GM23248 (cell line): ENCODE measurements around the gene OTOA. TPM values are rescaled to one million over a fixed set of nuclear protein-coding genes. Genes with fewer than 3 reads are reported as not detected.

Experiments
- polyA plus RNA-seq: library from polyadenylated mRNA; unstranded; fragments of >200 nt; fragmentation: Nextera tagmentation; extraction: Ambion mirVana; gene quantifications from 2 replicates; pipeline ENCODE4 v1.2.1, GENCODE V29; 2016
- small RNA-seq: library from RNA; depleted of rRNA; stranded (forward); fragments of <200 nt; gene quantifications from one replicate; pipeline ENCODE3, GENCODE V24; 2014; ENCODE audit warnings: low read depth, low replicate concordance
- total RNA-seq: library from RNA; depleted of rRNA; stranded (reverse); fragments of >200 nt; shearing (Covaris generic); gene quantifications from 2 replicates; pipeline ENCODE4 v1.2.3, GENCODE V29; 2014; rRNA removed

The OTOA gene
- total and polyA plus RNA-seq, 2 experiments from 2014 or later = not detected

Small RNA genes within 50 kb of the gene (small RNA-seq; reads per million reads assigned to genes)
- gene RNU6-1005P (not detected), gene RNU6-196P (not detected)

Other genes starting within 250 kb of the OTOA start
- gene METTL9, start 64.4 kb upstream of the OTOA start, total RNA-seq = 326 and 344 TPM in 2 replicates
- 267 and 273 TPM in 2 replicates for gene METTL9, start 64.4 kb upstream of the OTOA start, polyA plus RNA-seq
- not detected in 2 replicates for gene IGSF6, start 11.4 kb upstream of the OTOA start, total RNA-seq
- gene IGSF6, start 11.4 kb upstream of the OTOA start, polyA plus RNA-seq = 0.14 and 0.18 TPM in 2 replicates
- gene NPIPB4, start 193.8 kb downstream of the OTOA start, total RNA-seq = 2.8 and 14.6 TPM in 2 replicates
- gene NPIPB4, start 193.8 kb downstream of the OTOA start, polyA plus RNA-seq = 11.5 and 23.9 TPM in 2 replicates